GM19238 (cell line): ENCODE data around the gene KIF1B.
"Not testable (repeated sequence)": the region's sequence is repeated elsewhere in the genome, so short reads cannot be mapped to it uniquely, and the experiment has no call there.

ENCODE experiments used
- DNase-seq: peaks from one replicate; pipeline ENCODE4 v3.0.0; 2011; ENCODE audit warnings: low spot score; ENCODE audit not compliant: insufficient read length

Gene KIF1B

DNA sequence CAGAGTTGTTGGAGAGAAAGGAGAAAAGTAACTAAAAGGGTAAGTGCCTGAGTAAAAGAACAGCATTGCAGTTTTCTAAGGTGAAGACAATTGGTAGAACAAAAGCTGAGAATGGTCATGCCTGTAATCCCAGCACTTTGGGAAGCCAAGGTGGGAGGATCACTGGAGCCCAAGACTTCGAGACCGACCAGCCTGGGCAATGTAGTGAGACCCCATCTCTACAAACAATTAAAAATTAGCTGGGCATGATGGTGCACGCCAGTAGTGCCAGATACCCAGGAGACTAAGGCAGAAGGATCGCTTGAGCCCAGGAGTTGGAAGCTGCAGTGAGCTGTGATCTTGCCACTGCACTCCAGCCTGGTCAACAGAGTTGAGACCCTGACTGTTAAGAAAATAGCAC is 173.3 kb downstream of the KIF1B start:
- no peak for DNase-seq

DNA sequence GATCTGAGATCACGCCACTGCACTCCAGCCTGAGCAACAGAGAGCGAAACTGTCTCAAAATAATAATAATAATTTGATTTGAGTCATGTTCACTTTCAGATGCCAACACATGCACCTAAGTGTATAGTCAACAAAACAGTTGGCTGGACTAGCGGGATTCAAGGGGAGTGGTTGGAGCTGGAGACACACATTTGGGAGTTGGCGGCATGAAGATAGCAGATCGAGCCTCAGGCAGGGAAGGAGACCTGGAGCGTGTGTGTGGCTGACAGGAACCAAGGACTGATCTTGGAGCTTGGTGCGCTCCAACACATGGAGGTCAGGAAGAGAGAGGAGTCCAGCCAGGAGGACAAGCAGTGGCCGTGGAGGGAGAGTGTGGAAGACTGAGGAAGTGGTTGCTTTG is 173.8 kb downstream of the KIF1B start:
- no peak for DNase-seq

DNA sequence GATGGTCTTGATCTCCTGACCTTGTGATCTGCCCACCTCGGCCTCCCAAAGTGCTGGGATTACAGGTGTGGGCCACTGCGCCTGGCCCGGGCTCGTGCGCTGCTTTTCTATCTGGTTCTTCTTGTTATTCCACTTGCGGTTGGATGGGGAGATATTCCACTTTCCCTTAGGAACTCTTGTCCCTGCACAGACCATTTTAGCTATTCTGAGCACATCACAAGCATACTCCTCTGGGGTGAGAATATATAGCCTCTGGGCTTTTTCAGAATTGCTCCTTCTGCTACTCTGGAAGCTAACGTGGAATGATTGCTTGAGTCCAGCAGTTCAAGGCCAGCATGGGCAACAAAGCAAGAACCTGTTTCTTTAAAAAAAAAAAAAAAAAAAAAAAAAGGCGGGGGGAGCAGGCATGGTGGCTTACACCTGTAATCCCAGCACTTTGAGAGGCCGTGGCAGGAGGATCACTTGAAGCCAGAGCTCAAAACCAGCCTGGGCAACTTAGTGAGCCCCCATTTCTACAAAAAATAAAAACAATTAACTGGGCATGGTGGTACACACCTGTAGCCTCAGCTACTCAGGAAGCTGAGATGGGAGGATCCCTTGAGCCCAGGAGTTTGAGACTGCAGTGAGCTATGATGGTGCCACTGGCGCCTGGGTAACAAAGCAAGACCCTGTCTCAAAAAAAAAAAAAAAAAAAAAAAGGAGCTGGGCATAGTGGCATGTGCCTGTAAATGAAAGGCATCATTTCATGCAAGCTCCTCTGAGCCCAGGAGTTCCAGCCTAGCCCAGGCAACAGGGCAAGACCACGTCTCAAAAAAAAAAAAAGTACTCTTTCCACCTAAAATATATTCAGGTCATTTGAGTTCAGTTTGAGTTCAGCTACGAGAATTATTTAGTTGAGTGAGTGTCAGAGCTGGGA is 176.6 kb downstream of the KIF1B start:
- DNase-seq, result no peak

GRCh38 chr1:10387677-10388386 is 177.5 kb downstream of the KIF1B start:
- DNase-seq, result no peak

- DNase-seq, result no peak
These were observed 178.0 kb downstream of the KIF1B start for GRCh38 chr1:10388387-10388715.

DNA sequence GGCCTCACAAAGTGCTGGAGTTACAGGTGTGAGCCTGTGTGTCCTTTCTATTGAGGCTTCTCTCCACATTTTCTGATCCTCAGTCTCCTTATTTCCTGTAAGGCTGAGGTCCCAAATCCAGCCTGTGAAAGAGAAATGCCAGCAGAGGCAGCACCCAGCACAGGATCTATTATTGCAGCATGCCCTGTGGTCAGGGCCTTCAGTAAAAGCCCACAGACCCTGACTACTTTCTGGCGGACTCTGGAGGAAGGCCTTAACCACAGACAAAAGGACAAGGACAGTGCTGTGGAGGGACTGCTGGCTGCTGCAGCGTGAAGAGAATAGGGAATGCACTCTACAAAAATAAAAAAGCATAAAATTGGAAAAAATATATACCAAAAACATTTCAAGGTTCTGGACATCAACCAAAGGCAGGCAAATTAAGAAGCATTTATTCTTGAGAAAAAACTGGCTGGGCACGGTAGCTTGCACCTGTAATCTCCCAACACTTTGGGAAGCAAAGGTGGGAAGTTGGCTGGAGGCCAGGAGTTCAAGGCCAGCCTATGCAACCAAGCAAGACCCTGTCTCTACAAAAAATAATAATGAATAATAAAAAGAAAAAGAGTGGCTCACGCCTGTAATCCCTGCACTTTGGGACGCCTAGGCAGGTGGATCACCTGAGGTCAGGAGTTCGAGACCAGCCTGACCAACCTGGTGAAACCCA is 179.1 kb downstream of the KIF1B start:
- DNase-seq, result no peak

DNA sequence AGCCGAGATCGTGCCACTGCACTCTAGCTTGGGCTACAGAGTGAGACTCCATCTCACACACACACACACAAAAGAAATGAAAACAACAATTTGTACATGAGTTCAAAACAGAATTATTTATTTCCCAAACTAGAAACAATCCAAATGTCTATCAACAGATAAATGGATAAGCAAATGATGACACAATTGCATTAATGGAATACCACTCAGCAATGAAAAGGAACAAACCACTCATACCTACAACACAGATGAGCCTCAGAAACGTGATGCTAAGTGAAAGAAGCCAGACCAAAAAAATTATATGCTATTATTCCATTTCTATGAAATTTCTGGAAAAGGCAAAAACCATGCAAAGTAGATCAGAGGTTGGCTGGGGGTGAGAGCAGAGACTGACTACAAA is 186.5 kb downstream of the KIF1B start:
- no peak for DNase-seq

GRCh38 chr1:10398278-10398733 is 187.9 kb downstream of the KIF1B start:
- no peak for DNase-seq

GRCh38 chr1:10398734-10399443 is 188.5 kb downstream of the KIF1B start, which contains the start of gene PGD:
Gene PGD (plus strand): TSS chr1:10399064. CDS start chr1:10399118, 54 bp downstream.
- peak; percentile 99 for DNase-seq

GRCh38 chr1:10399444-10399941 is 189.1 kb downstream of the KIF1B start:
- DNase-seq, result peak; percentile 47

GRCh38 chr1:10400013-10400412 is 189.6 kb downstream of the KIF1B start:
- no peak for DNase-seq

DNA sequence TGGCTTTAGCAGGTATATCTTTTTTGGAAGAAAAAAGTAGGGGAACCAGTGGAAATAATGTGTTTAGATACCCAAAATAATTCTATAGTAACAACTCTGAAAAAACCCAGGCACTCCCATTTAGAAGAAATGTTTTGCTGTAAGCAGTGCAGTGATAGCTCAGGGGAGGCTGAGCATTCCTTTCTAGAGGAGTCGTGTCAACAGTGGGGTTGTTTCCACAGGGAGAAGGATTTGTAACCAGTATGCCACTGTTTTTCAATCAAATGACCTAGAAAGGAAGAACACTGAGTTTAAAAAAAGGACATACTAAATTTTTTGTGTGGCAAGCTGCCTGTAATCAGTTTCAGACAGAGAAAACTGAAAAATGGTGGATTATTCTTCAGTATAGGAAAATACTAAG is 190.9 kb downstream of the KIF1B start:
- DNase-seq, result no peak

DNA sequence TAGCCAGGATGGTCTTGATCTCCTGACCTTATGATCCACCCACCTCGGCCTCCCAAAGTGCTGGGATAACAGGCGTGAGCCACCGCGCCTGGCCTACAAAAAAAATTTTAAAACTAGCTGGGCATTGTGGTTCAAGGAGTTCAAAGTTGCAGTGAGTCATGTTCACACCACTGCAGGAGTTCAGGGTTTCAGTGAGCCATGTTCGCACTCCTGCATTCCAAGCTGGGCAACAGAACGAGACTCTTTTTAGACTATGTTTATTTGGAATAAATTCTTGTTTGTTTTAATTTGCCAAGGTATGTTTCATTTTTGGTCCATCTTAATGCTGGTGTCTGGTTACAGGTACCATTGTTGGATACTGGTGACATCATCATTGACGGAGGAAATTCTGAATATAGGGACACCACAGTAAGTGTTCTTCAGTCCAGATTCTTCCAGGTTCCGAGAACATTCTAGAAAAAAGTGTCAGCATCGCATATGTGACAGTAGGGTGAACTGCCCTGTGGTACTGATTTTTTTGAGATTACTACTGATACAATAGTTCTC is 192.4 kb downstream of the KIF1B start:
- DNase-seq, result no peak

DNA sequence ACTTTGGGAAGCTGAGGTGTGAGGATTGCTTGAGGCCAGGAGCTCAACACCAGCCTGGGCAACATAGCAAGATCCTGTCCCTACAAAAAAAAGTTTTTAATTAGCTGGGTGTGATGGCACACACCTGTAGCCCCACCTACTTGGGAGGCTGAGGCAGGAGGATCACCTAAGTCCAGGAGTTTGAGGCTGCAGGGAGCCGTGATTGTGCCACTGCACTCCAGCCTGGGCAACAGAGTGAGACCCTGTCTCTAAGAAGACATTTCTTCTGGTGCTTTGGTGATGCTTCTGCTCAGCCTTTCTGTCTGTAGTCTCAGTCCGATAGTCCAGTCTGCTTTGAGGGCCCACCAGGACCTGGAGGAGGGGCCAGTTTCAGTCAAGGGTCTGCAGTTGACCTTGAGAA is 196.8 kb downstream of the KIF1B start:
- no peak for DNase-seq

DNA sequence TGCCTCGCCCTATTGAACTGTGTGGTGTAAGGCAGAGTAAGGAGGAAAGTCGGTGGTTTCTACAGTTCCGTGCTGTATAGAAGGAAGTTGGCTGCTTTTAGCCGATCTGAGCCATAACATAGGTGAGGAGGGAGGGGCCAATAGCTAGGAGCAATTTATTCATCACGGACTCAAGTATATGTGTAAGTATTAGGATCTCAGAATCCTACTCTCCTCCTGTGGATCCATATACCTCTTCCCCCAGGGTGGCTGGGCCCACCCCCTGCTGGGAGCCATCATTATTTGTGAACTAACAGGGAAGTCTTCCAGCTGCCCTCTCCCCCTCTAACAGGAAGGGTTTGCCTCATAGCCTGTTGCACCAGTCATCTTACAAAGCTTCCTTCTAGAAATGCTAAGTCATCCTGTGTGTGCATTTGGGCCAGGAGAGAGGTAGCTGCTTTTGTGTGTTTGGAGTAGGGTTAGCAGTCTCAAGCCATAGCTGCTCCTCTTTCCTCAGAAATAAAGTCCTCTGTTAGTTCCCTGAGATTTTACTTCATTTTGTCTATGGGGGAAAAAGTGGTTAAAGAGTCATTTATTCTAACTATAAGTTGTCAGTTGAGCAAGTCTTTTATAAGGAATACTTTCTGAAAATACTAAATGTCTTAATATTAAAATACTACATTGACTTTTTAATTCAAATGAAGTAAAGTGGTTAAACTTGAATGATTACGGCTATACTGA is 205.0 kb downstream of the KIF1B start:
- no peak for DNase-seq

- DNase-seq, result not testable (repeated sequence)
These were observed 205.6 kb downstream of the KIF1B start for GRCh38 chr1:10415967-10416366.

GRCh38 chr1:10418741-10419140 is 208.4 kb downstream of the KIF1B start:
- not testable (repeated sequence) for DNase-seq

DNA sequence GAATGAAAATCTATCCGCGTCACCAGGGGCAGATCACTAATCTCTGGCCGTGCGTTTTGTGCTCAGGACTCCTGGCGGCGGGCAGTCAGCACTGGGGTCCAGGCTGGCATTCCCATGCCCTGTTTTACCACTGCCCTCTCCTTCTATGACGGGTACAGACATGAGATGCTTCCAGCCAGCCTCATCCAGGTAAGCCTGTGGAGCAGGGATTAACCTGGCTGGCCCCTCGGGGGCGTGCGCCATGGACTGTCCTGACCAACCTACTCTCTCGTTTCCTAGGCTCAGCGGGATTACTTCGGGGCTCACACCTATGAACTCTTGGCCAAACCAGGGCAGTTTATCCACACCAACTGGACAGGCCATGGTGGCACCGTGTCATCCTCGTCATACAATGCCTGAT is 209.0 kb downstream of the KIF1B start:
- no peak for DNase-seq

- no peak for DNase-seq
These were observed 211.3 kb downstream of the KIF1B start for GRCh38 chr1:10421637-10422036.

- DNase-seq, result no peak
These were observed 213.7 kb downstream of the KIF1B start for GRCh38 chr1:10424034-10424433.
